ENCODE measurements around the gene MDGA2. TPM values are rescaled to one million over a fixed set of nuclear protein-coding genes. Genes with fewer than 3 reads are reported as not detected.
A peak's percentile ranks its signal among the peaks of the same experiment; 100 is the strongest.

Gene MDGA2
- total RNA-seq, 1 donor from 2014 or later = 2.4 TPM

DNA sequence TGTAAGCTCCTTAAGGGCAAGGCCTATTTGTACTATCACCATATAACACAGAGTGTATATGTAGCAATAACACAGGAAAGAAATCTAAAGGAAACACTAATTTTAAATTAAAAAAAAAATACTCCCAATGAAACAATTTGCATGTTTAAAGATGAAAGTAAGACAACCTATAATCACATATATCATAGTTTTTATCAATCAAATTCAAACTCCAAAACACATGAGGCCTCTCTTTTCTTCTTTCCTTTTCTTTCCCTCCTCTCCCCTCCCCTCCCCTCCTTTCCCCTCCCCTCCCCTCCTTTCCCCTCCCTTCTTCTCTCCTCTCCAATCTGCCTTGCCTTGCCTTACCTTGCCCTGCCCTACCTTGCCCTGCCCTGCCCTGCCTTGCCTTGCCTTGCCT, 618.0 kb downstream of the MDGA2 start:
- Mint-ChIP-seq H3K36me3 (ENCODE audit: low read depth, unreplicated experiment) (no peaks in the 10 kb centered on the region), H3K27me3 (ENCODE audit: low read depth, unreplicated experiment) (no peaks in the 10 kb centered on the region), H3K4me1 (ENCODE audit: low read depth, unreplicated experiment) (no peaks in the 10 kb centered on the region), H3K9me3 (ENCODE audit: unreplicated experiment) (no peaks in the 10 kb centered on the region), H3K27ac (ENCODE audit: unreplicated experiment) (no peak overlapping the region), H3K4me3 (ENCODE audit: unreplicated experiment) (no peak overlapping the region)
- H3K27me3 ChIP-seq (ENCODE audit: insufficient read depth, low read length) = no peaks in the 10 kb centered on the region
- H3K27ac ChIP-seq (ENCODE audit: low read depth, low read length) = no peak overlapping the region
- H3K36me3 ChIP-seq (ENCODE audit: insufficient read depth, low read length) = no peaks in the 10 kb centered on the region
- no peaks in the 10 kb centered on the region for H3K4me1 ChIP-seq (ENCODE audit: insufficient read depth, low read length)
- no peak for FAIRE-seq
- no peak overlapping the region for H3K4me2 ChIP-seq (ENCODE audit: low read length)
- TF ChIP-seq, protein P1, sequence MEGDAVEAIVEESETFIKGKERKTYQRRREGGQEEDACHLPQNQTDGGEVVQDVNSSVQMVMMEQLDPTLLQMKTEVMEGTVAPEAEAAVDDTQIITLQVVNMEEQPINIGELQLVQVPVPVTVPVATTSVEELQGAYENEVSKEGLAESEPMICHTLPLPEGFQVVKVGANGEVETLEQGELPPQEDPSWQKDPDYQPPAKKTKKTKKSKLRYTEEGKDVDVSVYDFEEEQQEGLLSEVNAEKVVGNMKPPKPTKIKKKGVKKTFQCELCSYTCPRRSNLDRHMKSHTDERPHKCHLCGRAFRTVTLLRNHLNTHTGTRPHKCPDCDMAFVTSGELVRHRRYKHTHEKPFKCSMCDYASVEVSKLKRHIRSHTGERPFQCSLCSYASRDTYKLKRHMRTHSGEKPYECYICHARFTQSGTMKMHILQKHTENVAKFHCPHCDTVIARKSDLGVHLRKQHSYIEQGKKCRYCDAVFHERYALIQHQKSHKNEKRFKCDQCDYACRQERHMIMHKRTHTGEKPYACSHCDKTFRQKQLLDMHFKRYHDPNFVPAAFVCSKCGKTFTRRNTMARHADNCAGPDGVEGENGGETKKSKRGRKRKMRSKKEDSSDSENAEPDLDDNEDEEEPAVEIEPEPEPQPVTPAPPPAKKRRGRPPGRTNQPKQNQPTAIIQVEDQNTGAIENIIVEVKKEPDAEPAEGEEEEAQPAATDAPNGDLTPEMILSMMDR (IDR thresholded peaks at IDR 0.05; ENCODE audit: insufficient read depth, low read depth, low read length) = no peak
- no peak for TF ChIP-seq EZH2 (IDR thresholded peaks at IDR 0.05; ENCODE audit: insufficient read depth, low read length)
- no peak for DNase-seq (ENCODE audit: low read depth)
- no peak overlapping the region for H3K4me3 ChIP-seq (ENCODE audit: insufficient read depth, low read depth, low read length)
- H4K20me1 ChIP-seq (ENCODE audit: insufficient read depth, low read length) = no peaks in the 10 kb centered on the region
- no peaks in the 10 kb centered on the region for H3K9me3 ChIP-seq (ENCODE audit: insufficient read depth, low read depth, low read length)
- no peaks in the 10 kb centered on the region for H3K79me2 ChIP-seq (ENCODE audit: insufficient read depth, low read length)
- no peak overlapping the region for H3K9ac ChIP-seq (ENCODE audit: low read length)
- H2AFZ ChIP-seq (ENCODE audit: low read depth, low read length) = no peak overlapping the region

DNA sequence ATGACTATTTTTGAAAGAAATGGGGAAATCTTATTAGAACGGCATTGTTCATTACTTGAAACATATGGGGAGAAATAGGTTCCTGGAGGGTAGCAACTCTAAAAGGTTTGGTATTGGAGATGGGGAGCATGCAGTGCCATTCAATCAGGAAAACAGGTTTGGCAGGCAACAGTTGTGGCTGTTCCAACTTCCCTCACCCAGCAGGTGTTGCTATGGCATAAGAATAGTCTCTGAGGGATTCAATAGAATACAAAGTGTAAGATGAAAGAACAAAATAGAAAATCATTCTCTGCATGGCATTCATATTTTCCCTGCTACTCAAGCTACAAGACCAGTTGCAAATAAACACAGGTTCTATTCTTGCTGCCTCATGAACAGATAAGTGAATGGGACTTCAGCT, 630.6 kb downstream of the MDGA2 start:
- DNase-seq (ENCODE audit: low read depth) (peak; percentile 1), FAIRE-seq (no peak)
- no peaks in the 10 kb centered on the region for H3K79me2 ChIP-seq (ENCODE audit: insufficient read depth, low read length)
- H4K20me1 ChIP-seq (ENCODE audit: insufficient read depth, low read length) = no peaks in the 10 kb centered on the region
- Mint-ChIP-seq H3K4me3 (ENCODE audit: unreplicated experiment) (no peak overlapping the region), H3K9me3 (ENCODE audit: unreplicated experiment) (no peaks in the 10 kb centered on the region), H3K27me3 (ENCODE audit: low read depth, unreplicated experiment) (no peaks in the 10 kb centered on the region), H3K4me1 (ENCODE audit: low read depth, unreplicated experiment) (no peaks in the 10 kb centered on the region), H3K36me3 (ENCODE audit: low read depth, unreplicated experiment) (no peaks in the 10 kb centered on the region), H3K27ac (ENCODE audit: unreplicated experiment) (no peak overlapping the region)
- H3K4me2 ChIP-seq (ENCODE audit: low read length) = no peak overlapping the region
- H3K36me3 ChIP-seq (ENCODE audit: insufficient read depth, low read length) = no peaks in the 10 kb centered on the region
- TF ChIP-seq, protein P1 (IDR thresholded peaks at IDR 0.05; ENCODE audit: insufficient read depth, low read depth, low read length) = peak; percentile 7
- TF ChIP-seq EZH2 (IDR thresholded peaks at IDR 0.05; ENCODE audit: insufficient read depth, low read length) = no peak
- no peak overlapping the region for H3K9ac ChIP-seq (ENCODE audit: low read length)
- no peaks in the 10 kb centered on the region for H3K27me3 ChIP-seq (ENCODE audit: insufficient read depth, low read length)
- no peak overlapping the region for H3K4me3 ChIP-seq (ENCODE audit: insufficient read depth, low read depth, low read length)
- no peak overlapping the region for H2AFZ ChIP-seq (ENCODE audit: low read depth, low read length)
- H3K4me1 ChIP-seq (ENCODE audit: insufficient read depth, low read length) = no peaks in the 10 kb centered on the region
- H3K27ac ChIP-seq (ENCODE audit: low read depth, low read length) = no peak overlapping the region
- H3K9me3 ChIP-seq (ENCODE audit: insufficient read depth, low read depth, low read length) = no peaks in the 10 kb centered on the region

DNA sequence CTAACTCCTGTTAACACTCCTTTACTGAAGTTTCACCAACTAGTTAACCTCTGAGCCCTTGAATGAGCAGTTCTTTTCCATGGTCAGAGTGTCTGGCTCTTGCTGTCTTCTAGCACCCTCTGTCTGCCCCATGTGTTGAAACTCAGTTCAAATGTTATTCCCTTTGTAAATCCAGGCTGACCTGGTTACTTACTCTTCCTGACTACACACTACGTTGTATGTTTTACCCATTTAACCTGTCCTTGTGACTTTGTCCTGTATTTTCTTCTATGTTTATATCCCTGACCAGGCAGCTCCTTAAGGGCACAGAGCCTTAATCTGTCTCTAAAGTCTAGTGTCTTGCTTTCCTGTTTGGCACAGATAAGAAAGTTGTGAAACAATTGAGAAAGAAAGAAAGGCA, 634.9 kb downstream of the MDGA2 start:
- no peaks in the 10 kb centered on the region for H3K79me2 ChIP-seq (ENCODE audit: insufficient read depth, low read length)
- H3K27ac ChIP-seq (ENCODE audit: low read depth, low read length) = no peak overlapping the region
- DNase-seq (ENCODE audit: low read depth) = peak; percentile 6
- Mint-ChIP-seq H3K27me3 (ENCODE audit: low read depth, unreplicated experiment) (no peaks in the 10 kb centered on the region), H3K36me3 (ENCODE audit: low read depth, unreplicated experiment) (no peaks in the 10 kb centered on the region), H3K27ac (ENCODE audit: unreplicated experiment) (no peak overlapping the region), H3K9me3 (ENCODE audit: unreplicated experiment) (no peaks in the 10 kb centered on the region), H3K4me1 (ENCODE audit: low read depth, unreplicated experiment) (no peaks in the 10 kb centered on the region), H3K4me3 (ENCODE audit: unreplicated experiment) (no peak overlapping the region)
- no peaks in the 10 kb centered on the region for H3K9me3 ChIP-seq (ENCODE audit: insufficient read depth, low read depth, low read length)
- H3K4me3 ChIP-seq (ENCODE audit: insufficient read depth, low read depth, low read length) = no peak overlapping the region
- H3K4me2 ChIP-seq (ENCODE audit: low read length) = no peak overlapping the region
- no peaks in the 10 kb centered on the region for H3K27me3 ChIP-seq (ENCODE audit: insufficient read depth, low read length)
- H3K4me1 ChIP-seq (ENCODE audit: insufficient read depth, low read length) = no peaks in the 10 kb centered on the region
- H3K36me3 ChIP-seq (ENCODE audit: insufficient read depth, low read length) = no peaks in the 10 kb centered on the region
- no peak for FAIRE-seq
- H3K9ac ChIP-seq (ENCODE audit: low read length) = no peak overlapping the region
- H2AFZ ChIP-seq (ENCODE audit: low read depth, low read length) = no peak overlapping the region
- TF ChIP-seq, protein P1 (IDR thresholded peaks at IDR 0.05; ENCODE audit: insufficient read depth, low read depth, low read length) = peak; percentile 6
- no peak for TF ChIP-seq EZH2 (IDR thresholded peaks at IDR 0.05; ENCODE audit: insufficient read depth, low read length)
- no peaks in the 10 kb centered on the region for H4K20me1 ChIP-seq (ENCODE audit: insufficient read depth, low read length)
